Hematopoietic multipotent progenitor cell treated with erythropoietin and hydrocortisone succinate and interleukin-3 and kit ligand, for 17 days (in vitro differentiated cells): ENCODE results near the gene PRKCE.

Experiments used
- DNase-seq: peaks from one replicate; pipeline ENCODE4 v3.0.0-alpha.2; 2015; ENCODE audit warnings: low spot score

Gene PRKCE

DNA sequence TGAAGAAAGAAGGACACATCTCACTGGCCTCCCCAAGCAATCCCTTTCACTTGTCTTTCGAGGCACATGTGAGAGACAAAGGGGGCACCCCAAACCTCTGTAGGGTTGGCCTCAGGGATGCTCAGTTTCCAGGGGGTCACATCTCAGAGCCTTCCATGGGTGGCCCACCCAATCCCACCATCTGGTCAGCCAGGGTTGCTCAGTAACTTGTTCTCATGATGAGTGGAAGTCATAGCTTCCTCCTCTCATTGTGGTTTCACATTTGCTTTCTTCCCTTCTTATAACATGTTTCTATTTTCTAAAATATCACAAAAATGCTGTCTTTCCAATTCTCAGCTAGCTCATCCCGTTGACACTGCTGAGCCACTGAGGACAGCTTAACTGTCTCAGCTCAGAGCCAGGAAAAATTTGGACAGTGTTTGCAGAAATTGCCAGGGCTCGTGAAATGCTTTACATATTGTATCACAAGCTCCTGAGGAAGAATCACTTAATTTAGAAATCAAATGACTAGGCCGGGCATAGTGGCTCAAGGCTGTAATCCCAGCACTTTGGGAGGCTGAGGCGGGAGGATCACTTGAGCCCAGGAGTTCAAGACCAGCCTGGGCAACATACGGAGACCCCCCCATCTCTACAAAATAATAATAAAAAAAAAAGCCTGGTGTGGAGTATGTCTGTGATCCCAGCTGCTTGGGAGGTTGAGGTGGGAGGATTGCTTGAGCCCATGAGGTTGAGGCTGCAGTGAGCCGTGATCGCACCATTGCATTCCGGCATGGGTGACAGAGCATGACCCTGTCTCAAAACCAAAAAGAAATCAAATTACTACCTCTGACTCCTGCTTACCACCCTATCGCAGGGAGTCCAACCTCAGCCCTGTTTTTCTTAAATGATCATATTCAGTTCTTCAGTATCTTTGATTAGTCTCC is 129.3 kb downstream of the PRKCE start:
- DNase-seq = no peak

DNA sequence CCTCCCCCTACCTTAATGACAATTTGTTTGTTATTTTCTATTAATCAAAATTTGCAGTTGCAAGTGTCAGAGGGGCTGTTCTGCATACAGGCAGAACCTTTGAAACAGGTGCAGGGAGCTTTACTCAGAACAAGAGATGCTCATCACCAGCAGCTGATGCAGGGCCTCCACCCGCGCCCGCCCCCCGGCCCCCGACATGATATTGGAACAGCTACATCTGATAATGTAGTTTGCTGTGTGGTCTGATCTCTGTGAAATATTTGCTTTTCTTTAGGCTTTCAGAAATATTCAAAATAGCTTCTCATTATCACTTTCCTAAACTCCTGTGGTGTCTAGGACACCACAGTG is 130.0 kb downstream of the PRKCE start:
- DNase-seq = no peak

DNA sequence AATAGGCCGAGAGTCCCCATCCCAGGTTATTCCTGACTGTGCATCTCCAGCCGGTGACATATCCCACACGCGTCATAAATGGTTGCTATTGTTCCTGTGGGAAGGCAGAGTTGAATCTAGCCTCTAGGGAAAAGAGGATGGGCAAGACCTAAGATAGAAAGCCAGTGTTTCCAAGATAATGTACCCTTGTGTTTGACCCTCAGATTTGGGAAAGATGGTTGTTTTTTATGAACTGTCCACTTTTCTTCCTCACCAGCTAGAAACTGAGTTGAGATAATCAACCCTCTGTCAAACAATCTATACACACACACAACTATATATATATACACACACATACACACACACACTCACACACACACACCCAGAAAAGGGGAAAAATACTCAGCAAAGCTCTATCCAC is 131.0 kb downstream of the PRKCE start:
- no peak for DNase-seq

DNA sequence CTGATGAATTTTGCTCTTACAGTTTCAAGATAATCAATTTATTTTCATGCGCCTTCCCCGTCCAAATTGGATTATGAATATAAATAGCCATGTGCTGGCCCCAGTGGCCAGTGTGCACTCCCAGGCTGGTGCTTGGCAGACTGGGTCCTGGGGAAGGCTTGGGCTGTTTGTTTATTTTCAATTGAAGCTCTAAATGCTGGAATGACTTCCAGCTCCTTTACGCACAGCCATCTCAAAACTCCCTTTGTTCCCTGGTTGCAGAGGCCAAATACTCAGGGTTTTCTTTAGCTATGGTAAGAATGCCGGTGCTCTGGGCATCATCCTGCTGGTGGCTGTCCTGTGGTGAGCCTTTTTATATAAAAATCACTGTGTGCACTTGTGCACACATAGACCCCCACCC is 131.5 kb downstream of the PRKCE start:
- DNase-seq = no peak

DNA sequence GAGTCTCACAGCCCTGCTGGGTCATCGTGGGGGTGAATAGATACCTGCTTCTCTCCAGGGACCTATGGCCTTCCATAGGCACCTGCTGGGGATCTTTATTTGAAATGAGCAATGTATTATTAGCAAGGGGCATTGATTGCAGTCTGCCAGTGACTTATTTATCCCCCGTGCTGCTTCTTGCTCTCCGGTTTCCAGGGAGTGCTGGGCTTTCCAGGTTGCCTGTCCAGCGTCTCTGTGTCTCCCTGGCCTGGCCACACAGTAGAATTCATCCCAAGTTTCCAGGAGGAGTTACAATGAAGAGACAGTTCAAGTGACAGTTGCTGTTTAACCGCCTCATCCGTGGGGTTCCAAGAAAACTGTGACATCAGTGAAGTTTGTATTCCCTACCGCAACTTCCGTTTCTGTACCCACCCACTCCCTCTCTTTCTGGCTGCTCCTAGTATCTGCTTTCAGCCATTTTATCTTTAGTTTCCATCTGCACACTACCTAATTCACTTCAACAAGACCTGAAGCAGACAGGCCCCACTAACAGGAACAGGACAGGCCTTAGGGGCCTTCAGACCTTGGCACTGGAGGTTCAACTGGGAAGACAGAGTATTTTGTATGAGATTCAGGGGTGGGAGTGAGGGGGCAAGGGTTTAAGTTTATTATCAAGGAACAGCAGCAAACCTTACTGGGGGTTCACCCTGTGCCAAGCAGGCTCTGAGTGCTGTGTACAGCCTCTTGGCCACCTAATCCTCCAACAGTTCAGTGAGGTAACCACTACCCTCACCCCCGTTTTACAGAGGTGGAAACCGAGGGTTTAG is 134.8 kb downstream of the PRKCE start:
- no peak for DNase-seq

DNA sequence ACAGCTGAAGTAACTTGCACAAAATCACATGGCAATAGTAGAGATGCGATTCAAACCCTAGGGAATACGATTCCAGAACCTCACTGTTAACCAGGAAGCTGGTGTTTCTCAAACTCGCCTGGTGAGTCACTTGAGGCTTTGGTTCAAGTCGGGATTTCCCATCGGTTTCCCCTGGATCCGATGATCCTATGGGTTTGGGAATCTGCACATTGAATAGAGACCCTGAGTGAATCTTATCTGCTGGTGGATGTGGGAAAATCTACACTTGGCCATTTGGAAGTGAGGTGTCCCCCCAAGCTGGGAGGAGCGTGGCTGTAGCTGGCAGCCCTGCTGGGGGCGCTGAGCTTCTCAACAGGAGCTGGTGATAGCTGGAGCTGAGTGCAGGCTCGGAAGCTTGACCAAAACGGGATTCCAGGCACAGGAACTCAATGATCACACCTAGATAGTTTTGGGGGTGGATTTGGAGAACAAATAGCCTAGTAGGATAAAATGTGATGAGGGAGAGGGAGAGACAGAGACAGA is 135.4 kb downstream of the PRKCE start:
- DNase-seq = no peak

DNA sequence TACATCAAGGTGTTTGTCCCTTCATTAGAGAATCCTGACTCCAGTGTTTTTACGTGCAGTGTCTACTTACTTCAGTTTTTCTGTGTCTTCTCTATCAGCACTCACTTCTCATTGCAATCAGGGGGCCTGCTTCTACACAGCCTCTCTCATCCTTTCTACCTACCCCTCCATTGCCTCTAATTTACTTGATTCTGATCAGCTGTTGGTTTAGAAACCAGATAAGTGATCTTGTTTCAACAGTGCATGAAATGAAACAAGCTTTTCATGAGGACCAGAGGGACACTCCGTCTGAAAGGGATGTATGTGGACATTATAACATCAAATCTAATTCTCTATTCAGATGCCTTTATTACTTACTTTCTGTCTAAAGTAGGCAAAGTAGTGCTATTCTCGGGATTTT is 136.9 kb downstream of the PRKCE start:
- no peak for DNase-seq

DNA sequence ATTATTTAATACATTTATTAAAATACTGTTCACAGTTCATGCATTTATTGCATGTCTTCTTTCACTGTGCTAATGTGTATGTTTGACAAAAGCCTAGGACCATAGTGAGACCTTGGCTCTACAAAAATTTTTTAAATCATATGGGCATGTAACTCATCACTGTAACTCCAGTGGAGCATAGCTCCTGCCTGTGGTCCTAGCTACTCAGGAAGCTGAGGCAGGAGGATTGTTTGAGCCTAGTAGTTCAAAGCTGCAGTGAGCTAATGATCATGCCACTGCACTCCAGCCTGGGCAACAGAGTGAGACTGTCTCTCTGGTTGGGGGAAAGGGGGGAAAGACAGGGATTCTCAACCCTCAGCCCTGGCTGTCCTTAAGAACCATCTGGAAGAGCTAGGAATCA is 137.8 kb downstream of the PRKCE start:
- no peak for DNase-seq

DNA sequence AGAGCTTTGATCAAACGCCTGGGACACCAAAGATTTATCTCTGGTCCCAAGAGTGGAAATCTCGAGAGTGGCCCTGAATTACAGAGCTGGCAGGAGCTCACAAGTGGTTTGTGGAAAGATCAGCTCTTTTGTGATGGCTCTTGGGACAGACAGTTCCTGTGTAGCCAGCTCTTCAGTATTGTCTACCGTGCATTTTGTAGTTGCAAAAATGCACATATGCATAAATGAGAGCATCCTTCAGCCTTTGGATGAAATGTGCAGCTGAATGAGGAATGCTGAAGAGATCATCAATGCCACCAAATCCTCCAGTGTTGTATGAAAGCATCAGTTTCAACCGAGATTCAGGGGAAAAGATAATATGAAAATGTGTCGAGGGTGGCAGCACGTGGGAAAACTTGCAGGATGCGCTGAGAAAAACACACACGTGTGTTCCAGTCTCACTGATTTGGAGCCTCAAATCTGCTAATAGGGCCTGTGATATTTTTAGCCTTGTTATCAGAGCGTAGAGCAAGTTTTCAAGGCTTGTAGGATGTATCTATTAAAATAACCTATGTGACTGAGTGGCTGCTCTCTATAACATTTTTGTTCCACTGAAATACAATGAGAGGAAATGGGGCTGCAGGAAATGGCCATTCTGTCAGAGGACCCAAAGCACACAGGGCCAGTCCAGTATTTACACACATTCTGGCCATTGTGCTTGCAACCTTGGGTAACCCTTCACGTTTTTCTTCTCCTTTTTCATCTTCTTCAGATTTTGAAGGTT is 138.7 kb downstream of the PRKCE start:
- DNase-seq = no peak

DNA sequence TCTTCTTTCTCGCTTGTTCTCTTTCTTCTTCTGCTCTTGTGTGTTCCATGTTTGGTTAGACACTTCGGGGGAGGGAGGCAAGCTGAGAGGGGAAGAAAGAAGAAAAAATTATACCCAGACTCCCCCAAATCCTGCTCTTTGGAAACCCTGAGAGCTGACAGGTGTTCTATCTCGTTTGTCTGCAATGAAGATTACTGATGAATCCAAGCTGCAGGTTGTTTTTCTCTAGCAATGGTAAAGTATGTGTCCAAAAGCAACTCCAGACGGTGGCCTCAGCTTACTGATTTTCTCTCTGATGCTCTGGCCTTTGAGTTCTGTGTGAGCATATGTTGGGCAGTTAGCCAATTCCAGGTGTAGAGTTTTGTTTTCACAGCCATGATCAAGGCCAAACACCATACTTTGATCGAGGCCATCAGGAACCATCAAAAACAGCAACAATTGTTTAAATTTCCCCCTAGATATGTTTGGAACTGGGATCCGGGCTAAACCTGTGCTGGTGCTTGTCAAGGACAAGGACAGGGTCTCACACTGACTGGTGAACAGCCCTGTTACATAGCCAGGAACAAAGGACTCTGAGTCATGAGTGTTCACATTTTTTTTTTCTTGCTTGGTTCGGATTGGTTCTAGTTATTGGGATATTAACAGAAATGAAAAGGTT is 142.0 kb downstream of the PRKCE start:
- no peak for DNase-seq

DNA sequence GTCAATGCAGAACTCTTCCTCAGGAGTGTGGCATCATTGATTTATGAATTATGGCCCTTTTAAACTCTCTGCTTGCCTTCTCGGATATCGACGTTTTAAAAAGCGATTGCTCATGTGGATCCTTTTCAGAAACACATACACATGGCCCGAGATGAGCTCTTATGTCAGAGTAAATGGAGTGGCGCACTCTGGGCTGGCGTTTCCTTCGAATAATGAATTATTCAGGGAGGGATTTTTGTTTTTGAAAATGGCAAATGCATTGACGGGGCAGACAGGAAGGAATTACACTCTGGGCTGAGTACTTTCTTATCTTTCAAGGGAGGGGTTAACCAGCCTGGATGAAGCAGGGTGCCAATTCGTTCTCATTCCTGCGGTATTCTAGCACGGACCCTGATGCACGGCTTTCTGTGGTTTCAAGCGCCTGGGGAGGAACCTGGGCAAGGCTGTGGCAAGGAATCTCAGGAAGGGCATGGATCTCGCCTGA is 142.7 kb downstream of the PRKCE start:
- no peak for DNase-seq

DNA sequence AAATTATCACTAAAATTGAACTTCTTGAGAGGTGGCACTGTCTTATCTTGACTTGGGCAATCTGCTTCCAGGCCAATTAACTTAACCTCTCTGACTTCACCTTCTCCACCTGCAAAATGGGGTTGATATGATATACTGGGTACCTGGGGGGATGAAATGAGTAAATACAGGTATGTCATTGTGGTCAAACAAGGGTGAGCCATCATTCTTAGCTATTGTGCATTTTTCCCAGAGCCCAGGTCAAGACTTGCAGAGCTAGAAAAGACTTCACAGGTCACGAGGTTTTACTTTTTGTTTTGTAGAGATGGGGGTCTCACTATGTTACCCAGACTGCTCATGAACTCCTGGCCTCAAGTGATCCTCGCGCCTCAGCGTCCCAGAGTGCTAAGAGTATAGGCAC is 145.0 kb downstream of the PRKCE start:
- DNase-seq = no peak

DNA sequence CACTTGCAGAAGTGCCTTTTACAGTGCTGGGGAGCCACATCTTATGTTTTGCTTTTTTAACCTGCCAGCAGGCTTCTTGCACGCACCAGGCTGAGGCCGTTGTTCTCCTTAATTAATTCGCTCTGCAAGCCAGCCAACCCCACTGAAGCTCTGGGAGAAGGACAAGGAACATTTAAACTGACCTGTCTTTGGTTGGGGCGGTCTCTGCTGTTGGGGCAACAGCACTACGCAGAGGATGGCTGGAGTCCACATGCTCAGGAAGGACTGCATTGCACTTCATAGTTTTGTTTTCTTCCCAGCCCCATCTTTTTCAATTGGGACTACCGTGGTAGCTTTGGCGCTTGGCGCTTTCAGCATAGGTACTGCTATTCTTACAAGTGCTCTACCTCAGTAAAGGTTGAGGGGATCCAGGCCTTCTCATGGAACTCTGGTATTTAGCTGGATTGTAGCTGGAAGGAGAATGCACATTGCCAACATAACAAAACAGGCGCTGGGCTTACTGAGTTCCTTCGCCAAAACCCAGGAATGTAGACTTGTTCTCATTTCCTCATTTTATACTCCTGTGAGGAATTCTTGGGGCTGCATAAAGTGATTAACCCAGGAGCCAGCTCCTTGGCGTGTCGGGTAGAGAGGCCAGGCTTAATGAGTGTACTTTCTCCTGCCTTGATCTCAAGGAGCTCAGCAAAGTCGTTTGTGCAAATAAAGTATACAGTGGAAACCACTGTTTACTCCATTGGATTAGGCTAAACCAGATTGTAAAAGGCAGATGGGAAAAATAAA is 146.2 kb downstream of the PRKCE start:
- no peak for DNase-seq

DNA sequence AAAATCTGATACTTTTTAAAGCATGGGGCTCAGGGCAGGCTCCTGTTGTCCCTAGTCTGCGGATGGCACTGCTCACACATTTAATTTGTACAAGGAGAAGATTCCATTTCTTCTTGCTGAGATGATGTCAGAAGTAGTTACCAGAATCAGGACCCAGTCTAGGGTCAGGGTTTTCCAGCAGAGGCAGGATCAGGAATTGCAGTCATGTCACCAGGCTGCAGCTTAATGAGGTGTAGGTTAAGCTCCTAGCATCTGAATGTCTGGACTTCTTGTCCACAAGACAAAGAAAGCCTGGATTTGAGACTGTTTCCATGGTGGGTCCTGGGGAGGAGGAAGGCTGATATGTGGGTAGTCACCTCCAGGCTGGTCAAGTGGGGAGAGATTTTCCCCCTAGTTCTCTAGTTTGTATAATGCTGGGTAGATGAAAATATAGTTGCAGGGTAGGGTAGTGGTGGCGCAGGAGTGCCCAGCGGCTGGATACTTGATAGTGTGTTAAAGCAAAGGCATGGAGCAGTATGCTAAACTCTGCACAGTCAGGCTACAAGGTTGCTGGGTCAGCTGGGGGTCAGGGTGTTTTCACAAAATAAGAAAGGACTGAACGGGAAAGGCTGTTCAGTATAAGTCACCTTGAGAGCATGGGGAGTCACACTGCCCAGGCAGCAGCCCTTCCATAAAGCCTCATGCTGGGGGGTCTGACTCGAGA is 148.4 kb downstream of the PRKCE start:
- DNase-seq = no peak

DNA sequence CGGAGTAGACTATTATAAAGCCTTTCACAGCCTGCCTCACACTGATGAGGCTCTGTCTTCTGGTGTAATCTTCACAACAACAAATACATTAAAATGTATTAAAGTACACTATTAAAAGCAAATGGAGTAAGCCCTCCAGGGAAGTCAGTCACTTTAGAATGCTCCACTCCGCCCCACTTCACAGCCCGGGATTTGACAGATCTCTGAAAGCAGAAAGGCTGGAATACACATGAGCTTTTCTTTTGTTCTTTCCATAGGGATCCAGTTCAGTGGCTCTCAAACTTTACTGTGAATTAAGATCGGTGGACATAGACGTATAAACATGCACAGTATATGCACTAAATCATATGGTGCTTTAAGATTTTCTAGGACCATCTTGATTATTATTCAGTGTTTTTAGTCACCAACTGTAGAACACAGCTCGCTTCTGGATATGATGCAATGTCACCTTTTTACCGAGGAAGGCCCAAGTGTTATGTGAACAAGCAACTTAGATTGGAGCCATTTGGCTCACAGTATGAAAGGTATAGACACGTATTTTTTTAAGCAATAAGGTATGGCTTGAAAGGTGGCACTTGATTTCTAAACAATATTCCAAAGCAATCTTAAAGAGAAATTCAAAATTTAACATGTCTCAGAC is 151.1 kb downstream of the PRKCE start:
- no peak for DNase-seq

DNA sequence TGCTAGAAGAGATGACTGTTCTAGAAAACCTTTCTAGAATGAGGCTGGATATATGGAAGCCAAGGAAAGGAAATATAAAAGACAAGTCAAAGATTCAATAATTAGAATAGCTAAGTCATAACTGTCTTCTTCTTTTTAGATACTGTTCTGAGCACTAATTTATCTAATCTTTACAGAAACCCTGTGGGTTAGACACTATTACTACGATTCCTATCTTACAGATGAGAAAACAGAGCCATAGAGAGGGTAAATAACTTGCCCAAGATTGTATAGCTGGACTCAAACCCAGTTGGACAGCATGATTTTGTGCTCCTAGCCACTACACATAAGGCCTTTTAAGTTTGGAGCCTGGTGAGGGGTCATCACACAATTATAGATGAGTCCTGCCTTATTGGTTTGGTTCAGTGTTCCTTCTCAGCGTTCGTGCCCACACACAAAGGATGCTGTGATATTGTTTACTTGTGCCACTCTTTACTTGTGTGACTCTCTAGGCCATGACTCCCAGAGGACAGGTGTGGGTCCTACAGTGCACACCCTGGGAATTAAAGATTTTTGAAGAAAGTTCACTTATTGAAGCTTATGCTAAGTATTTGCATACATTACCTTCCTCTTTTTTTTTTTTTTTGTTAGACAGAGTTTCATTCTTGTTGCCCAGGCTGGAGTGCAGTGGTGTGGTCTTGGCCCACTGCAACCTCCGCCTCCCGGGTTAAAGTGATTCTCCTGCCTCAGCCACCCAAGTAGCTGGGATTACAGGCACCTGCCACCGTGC is 153.7 kb downstream of the PRKCE start:
- no peak for DNase-seq

DNA sequence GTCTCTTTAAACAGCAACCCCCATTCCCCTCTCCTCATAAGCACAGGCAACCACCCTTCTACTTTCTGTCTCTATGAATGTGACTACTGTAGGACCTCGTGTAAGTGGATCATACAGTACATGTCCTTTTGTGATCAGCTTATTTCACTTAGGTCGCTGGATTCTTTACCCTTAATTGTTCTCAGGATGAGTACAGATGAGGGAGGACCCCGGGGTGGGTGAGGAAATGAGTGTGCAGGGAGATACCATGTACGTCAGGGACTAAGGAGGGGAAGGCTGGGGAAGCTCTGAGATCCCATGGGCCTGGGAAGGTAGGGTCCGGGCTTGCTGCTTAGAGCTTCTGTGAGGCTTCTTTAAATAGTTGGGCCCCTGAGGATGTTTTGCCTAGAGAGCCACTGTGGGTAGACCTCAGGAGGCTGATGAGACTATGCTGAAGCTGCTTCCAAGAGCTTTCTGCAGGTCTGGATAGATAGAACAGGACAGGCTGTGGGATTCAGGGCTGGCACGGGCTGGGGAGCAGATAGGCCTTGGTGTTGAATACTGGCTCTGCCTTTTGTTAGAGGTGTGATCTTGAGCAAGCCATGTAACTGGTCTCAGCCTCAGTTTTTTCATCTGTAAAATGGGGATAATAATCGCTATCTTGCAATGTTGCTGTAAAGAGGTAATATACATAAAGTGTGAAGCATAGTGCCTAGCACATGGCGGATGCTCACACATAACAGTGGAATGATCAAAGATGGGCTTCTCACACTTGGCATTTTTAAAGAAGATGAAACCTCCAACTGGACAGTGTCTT is 155.3 kb downstream of the PRKCE start:
- no peak for DNase-seq

DNA sequence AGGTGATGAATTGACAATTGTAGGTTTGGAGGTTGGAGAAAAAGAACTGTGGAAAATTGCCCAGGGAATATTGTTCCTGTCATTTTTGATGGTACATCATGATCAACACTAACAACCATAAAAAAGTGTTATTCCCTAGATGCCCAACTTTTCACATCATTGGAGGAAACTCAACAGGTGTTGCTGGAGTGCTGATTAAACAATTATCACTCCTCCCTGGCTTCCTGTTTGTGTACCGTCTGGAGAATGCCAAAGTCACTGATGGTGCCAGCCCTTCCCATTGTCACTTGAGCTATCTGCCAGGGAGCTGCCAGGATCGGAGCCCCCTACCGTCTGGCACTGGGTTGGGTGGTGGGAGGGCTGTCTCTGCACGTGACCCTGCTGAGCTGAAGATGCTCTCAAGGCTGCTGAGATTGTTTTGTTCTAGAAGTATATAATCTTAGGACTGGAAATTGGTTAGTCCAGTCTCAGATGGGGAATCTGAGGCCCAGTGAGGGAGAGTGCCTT is 156.9 kb downstream of the PRKCE start:
- DNase-seq = no peak
